HEK293 (cell line): ENCODE data around the gene HERC2.
"Not testable (repeated sequence)": the region's sequence is repeated elsewhere in the genome, so short reads cannot be mapped to it uniquely, and the experiment has no call there.

Experiments
- REST ChIP-seq: fragments of 450-650 bp; formaldehyde crosslinking; IDR thresholded peaks from 2 replicates; pipeline ENCODE4 v1.5.1; 2016; ENCODE audit warnings: missing biosample characterization, missing genetic modification characterization
- SALL2 ChIP-seq: fragments of 450-650 bp; formaldehyde crosslinking; IDR thresholded peaks from 2 replicates; pipeline ENCODE4 v1.5.0; 2017; ENCODE audit warnings: missing biosample characterization, mild to moderate bottlenecking, missing genetic modification characterization, borderline replicate concordance
- SETDB1 ChIP-seq: IDR thresholded peaks from one replicate; pipeline ENCODE4 v1.6.1; 2017; ENCODE audit warnings: mild to moderate bottlenecking, low read length, moderate library complexity, mixed read lengths; ENCODE audit not compliant: insufficient read length
- ZNF24 ChIP-seq: fragments of 450-650 bp; formaldehyde crosslinking; IDR thresholded peaks from 2 replicates; pipeline ENCODE4 v1.5.1; 2016; ENCODE audit warnings: missing biosample characterization, missing genetic modification characterization
- ZNF707 ChIP-seq: fragments of 450-650 bp; formaldehyde crosslinking; IDR thresholded peaks from 2 replicates; pipeline ENCODE4 v1.5.1; 2016; ENCODE audit warnings: missing biosample characterization, missing genetic modification characterization
- TF ChIP-seq, protein P1 (sequence below): fragments of 450-650 bp; formaldehyde crosslinking; IDR thresholded peaks from 2 replicates; pipeline ENCODE4 v1.5.1; 2016; ENCODE audit warnings: missing biosample characterization, missing genetic modification characterization

GRCh38 chr15:28231743-28232142 is 90.2 kb downstream of the HERC2 start:
- TF ChIP-seq, protein P1, sequence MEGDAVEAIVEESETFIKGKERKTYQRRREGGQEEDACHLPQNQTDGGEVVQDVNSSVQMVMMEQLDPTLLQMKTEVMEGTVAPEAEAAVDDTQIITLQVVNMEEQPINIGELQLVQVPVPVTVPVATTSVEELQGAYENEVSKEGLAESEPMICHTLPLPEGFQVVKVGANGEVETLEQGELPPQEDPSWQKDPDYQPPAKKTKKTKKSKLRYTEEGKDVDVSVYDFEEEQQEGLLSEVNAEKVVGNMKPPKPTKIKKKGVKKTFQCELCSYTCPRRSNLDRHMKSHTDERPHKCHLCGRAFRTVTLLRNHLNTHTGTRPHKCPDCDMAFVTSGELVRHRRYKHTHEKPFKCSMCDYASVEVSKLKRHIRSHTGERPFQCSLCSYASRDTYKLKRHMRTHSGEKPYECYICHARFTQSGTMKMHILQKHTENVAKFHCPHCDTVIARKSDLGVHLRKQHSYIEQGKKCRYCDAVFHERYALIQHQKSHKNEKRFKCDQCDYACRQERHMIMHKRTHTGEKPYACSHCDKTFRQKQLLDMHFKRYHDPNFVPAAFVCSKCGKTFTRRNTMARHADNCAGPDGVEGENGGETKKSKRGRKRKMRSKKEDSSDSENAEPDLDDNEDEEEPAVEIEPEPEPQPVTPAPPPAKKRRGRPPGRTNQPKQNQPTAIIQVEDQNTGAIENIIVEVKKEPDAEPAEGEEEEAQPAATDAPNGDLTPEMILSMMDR (tag by site-specific recombination): not testable (repeated sequence)
- TF ChIP-seq SALL2; REST; SETDB1; ZNF24 (tag by site-specific recombination); ZNF707 (tag by site-specific recombination): not testable (repeated sequence)
